HepG2 (cell line): Measurements from ENCODE around the gene CD28. TPM values are rescaled to one million over a fixed set of nuclear protein-coding genes. Genes with fewer than 3 reads are reported as not detected.

ENCODE experiments used
- ADNP ChIP-seq: sonication (generic); formaldehyde crosslinking; IDR thresholded peaks from 2 replicates; pipeline ENCODE4 v1.4.0; 2020; ENCODE audit warnings: missing genetic modification reagents
- CBX1 ChIP-seq: IDR thresholded peaks from one replicate; pipeline ENCODE4 v1.6.1; 2016; ENCODE audit warnings: antibody characterized with exemption, low read depth
- HNF1A ChIP-seq, 2 experiments: sonication (generic) in 1 of 2; formaldehyde crosslinking in 1 of 2; IDR thresholded peaks; 2 replicates each; pipeline versions ENCODE4 v1.4.0 to v1.6.1; 2016 to 2020; ENCODE audit warnings: borderline replicate concordance in 1 of 2, low read depth in 1 of 2, mild to moderate bottlenecking in 1 of 2, missing genetic modification reagents in 1 of 2
- KDM4B ChIP-seq: sonication (generic); formaldehyde crosslinking; IDR thresholded peaks from 2 replicates; pipeline ENCODE4 v1.4.0; 2020; ENCODE audit warnings: missing genetic modification reagents
- MED1 ChIP-seq: sonication (generic); formaldehyde crosslinking; IDR thresholded peaks from 2 replicates; pipeline ENCODE4 v1.4.0; 2020; ENCODE audit warnings: missing genetic modification reagents
- MEF2D ChIP-seq: sonication (generic); formaldehyde crosslinking; IDR thresholded peaks from 2 replicates; pipeline ENCODE4 v1.5.1; 2020; ENCODE audit warnings: mild to moderate bottlenecking, missing genetic modification reagents
- PAXIP1 ChIP-seq: sonication (generic); formaldehyde crosslinking; conservative IDR thresholded peaks from 2 replicates; pipeline ENCODE4 v1.4.0; 2020; ENCODE audit warnings: mild to moderate bottlenecking, missing genetic modification reagents, moderate library complexity
- TCF7 ChIP-seq: sonication (generic); IDR thresholded peaks from 2 replicates; pipeline ENCODE4 v1.6.1; 2016; ENCODE audit warnings: antibody characterized with exemption, low read depth
- THAP7 ChIP-seq: sonication (generic); formaldehyde crosslinking; IDR thresholded peaks from 2 replicates; pipeline ENCODE4 v1.8.1; 2023; ENCODE audit warnings: mild to moderate bottlenecking, missing genetic modification reagents
- ZBTB2 ChIP-seq: sonication (generic); formaldehyde crosslinking; IDR thresholded peaks from 2 replicates; pipeline ENCODE4 v1.8.0; 2022; ENCODE audit warnings: low read depth, missing genetic modification reagents
- ZBTB7B ChIP-seq: sonication (generic); formaldehyde crosslinking; IDR thresholded peaks from 2 replicates; pipeline ENCODE4 v1.4.0; 2020; ENCODE audit warnings: missing genetic modification reagents
- ZFX ChIP-seq: sonication (generic); formaldehyde crosslinking; IDR thresholded peaks from 2 replicates; pipeline ENCODE4 v1.4.0; 2020; ENCODE audit warnings: mild to moderate bottlenecking, low read depth, missing genetic modification reagents, moderate library complexity
- polyA plus RNA-seq, 8 experiments: library from polyadenylated mRNA; depleted of rRNA in 3 of 8; stranded (reverse) in 7 of 8; unstranded in 1 of 8; fragments of >200 nt; fragmentation: Illumina TruSeq in 4 of 8; extraction: Trizol in 4 of 8; gene quantifications; 2 replicates each; pipeline versions ENCODE4 v1.2.1 to v1.2.3, GENCODE V29; 2011 to 2016; ENCODE audit warnings: low read depth in 4 of 8, missing spikeins in 1 of 8, mixed read lengths in 1 of 8; ENCODE audit not compliant: insufficient read depth in 1 of 8
- total RNA-seq, 5 experiments: library from RNA; depleted of rRNA; stranded (reverse); fragments of >200 nt; fragmentation: Illumina TruSeq; extraction: Trizol; gene quantifications; 2 replicates each; pipeline ENCODE4 v1.2.3, GENCODE V29; 2016; ENCODE audit warnings: low read depth in 1 of 5

Gene CD28
- total and polyA plus RNA-seq, 2 of the 13 experiments (the other 11 are each of a cell fraction or from before 2014, with no cell fraction given): not detected

GRCh38 chr2:203783496-203784203, 77.2 kb downstream of the CD28 start (continued):
- TF ChIP-seq PAXIP1 (CRISPR knock-in tag): peak; percentile 97
- TF ChIP-seq HNF1A (IDR thresholded peaks at IDR 0.05; ENCODE audit: low read depth): peak; percentile 60
- TF ChIP-seq HNF1A (CRISPR knock-in tag; IDR thresholded peaks at IDR 0.05; ENCODE audit: borderline replicate concordance): peak; percentile 74; the same call in 1 of the 2 replicates
- no peak for TF ChIP-seq ZBTB2 (CRISPR knock-in tag)
- peak; percentile 44 for TF ChIP-seq CBX1
- TF ChIP-seq ZFX (CRISPR knock-in tag): peak; percentile 73
- 0 out of 2 replicates have a peak, but pooled peaks have one; percentile 45 for TF ChIP-seq THAP7 (CRISPR knock-in tag)
- peak; percentile 77 for TF ChIP-seq MED1 (CRISPR knock-in tag)
- peak; percentile 87 for TF ChIP-seq ADNP (CRISPR knock-in tag)
- TF ChIP-seq KDM4B (CRISPR knock-in tag): peak; percentile 58; the same call in 1 of the 2 replicates
- TF ChIP-seq TCF7: peak; percentile 97
- peak; percentile 59; the same call in 1 of the 2 replicates for TF ChIP-seq MEF2D (CRISPR knock-in tag)
- TF ChIP-seq ZBTB7B (CRISPR knock-in tag): peak; percentile 95
